ENCODE measurements around the gene FAM13C.

The FAM13C gene

GRCh38 chr10:59315465-59315864, 46.9 kb downstream of the FAM13C start:
- no peak for DNase-seq (ENCODE audit: low spot score)

- DNase-seq (ENCODE audit: low spot score), result no peak
Measured at GRCh38 chr10:59314268-59314667, 48.1 kb downstream of the FAM13C start.

GRCh38 chr10:59312247-59312646, 50.1 kb downstream of the FAM13C start:
- no peak for DNase-seq (ENCODE audit: low spot score)

- DNase-seq (ENCODE audit: low spot score), result no peak
Measured at GRCh38 chr10:59311025-59311424, 51.3 kb downstream of the FAM13C start.

- no peak for DNase-seq (ENCODE audit: low spot score)
Measured at GRCh38 chr10:59310324-59310914, 51.9 kb downstream of the FAM13C start.

GRCh38 chr10:59304521-59305097, 57.7 kb downstream of the FAM13C start:
- no peak for DNase-seq (ENCODE audit: low spot score)

GRCh38 chr10:59303018-59303417, 59.3 kb downstream of the FAM13C start:
- DNase-seq (ENCODE audit: low spot score), result no peak

GRCh38 chr10:59302381-59302780, 60.0 kb downstream of the FAM13C start:
- no peak for DNase-seq (ENCODE audit: low spot score)

GRCh38 chr10:59301067-59301754, 61.1 kb downstream of the FAM13C start:
- no peak for DNase-seq (ENCODE audit: low spot score)

GRCh38 chr10:59300386-59300785, 62.0 kb downstream of the FAM13C start:
- no peak for DNase-seq (ENCODE audit: low spot score)

GRCh38 chr10:59299933-59300332, 62.4 kb downstream of the FAM13C start:
- DNase-seq (ENCODE audit: low spot score), result no peak

GRCh38 chr10:59290448-59290847, 71.9 kb downstream of the FAM13C start:
- DNase-seq (ENCODE audit: low spot score), result no peak

- no peak for DNase-seq (ENCODE audit: low spot score)
Measured at GRCh38 chr10:59289853-59290252, 72.5 kb downstream of the FAM13C start.

- DNase-seq (ENCODE audit: low spot score), result no peak
Measured at GRCh38 chr10:59287587-59288255, 74.6 kb downstream of the FAM13C start.

GRCh38 chr10:59285848-59286247, 76.5 kb downstream of the FAM13C start:
- DNase-seq (ENCODE audit: low spot score), result no peak

- no peak for DNase-seq (ENCODE audit: low spot score)
Measured at GRCh38 chr10:59285073-59285472, 77.3 kb downstream of the FAM13C start.

- DNase-seq (ENCODE audit: low spot score), result peak; percentile 26
Measured at GRCh38 chr10:59284118-59284975, 78.0 kb downstream of the FAM13C start.

GRCh38 chr10:59283456-59284091, 78.8 kb downstream of the FAM13C start:
- no peak for DNase-seq (ENCODE audit: low spot score)

- no peak for DNase-seq (ENCODE audit: low spot score)
Measured at GRCh38 chr10:59281861-59282260, 80.5 kb downstream of the FAM13C start.

- DNase-seq (ENCODE audit: low spot score), result no peak
Measured at GRCh38 chr10:59279991-59280505, 82.3 kb downstream of the FAM13C start.

- no peak for DNase-seq (ENCODE audit: low spot score)
Measured at GRCh38 chr10:59279476-59279875, 82.9 kb downstream of the FAM13C start.
